Activated CD8-positive, alpha-beta memory T cell treated with anti-CD3 and anti-CD28 coated beads, Interleukin-2, amount 50 U/mL, for 24 hours (primary cell): ENCODE data around the gene LPCAT4.
"Not testable (repeated sequence)": the region's sequence is repeated elsewhere in the genome, so short reads cannot be mapped to it uniquely, and the experiment has no call there.

Experiments used
- DNase-seq: peaks from one replicate; pipeline ENCODE4 v3.0.0-alpha.2; 2020; ENCODE audit errors: extremely low read depth

LPCAT4 gene, protein sequence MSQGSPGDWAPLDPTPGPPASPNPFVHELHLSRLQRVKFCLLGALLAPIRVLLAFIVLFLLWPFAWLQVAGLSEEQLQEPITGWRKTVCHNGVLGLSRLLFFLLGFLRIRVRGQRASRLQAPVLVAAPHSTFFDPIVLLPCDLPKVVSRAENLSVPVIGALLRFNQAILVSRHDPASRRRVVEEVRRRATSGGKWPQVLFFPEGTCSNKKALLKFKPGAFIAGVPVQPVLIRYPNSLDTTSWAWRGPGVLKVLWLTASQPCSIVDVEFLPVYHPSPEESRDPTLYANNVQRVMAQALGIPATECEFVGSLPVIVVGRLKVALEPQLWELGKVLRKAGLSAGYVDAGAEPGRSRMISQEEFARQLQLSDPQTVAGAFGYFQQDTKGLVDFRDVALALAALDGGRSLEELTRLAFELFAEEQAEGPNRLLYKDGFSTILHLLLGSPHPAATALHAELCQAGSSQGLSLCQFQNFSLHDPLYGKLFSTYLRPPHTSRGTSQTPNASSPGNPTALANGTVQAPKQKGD

DNA sequence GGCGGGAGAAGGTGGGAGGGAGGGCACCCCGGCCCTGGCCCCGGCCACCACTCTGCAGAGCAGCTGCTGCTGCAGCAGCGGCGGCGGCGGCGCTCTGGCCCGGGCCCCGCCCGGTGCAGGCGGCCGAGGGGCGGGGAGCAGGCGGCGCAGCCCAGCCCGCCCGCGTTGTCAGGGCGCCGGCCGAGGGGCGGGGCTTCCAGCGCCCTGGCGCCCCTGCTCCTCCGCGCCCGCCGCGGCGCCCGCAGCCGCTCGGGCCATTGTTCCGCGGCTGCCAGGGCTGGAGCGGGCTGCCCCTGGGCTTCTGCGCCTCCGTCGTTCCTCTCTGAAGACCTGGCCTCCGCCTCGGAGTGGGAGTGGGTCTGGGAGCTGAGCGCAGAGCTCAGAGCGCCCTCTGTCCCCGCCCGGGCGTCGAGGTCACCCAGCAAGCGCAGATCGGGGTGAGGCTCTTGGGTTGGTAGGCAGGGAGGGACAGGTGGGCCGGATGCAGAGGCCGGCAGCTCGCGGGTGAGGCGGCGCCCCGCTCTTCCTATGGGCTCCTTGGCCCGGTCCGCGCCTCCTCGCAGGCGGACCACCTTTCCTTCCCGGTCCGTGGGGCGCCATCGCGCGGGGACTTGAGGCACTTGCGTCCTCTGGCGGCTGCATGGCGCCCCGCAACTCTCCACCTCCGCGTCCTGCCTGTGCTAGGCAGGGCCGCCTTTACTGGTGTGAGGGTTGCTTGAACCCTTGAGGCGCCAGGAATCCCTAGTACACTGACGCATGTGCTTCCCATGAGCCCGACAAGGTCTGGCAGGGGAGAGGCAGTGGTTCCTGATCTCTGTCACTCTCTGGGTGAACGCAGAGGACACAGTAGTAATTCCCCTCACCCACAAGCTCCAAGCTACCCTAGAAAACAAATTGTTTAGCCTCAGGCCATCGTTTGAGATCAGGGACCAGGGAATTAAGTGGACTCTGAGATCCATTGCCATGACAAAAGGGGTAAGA is at the start of gene LPCAT4:
Gene LPCAT4 (minus strand): TSS at position 96 of the 981 bp plus-strand sequence. CDS start 96 bp downstream, outside the sequence.
- DNase-seq = peak; percentile 66

DNA sequence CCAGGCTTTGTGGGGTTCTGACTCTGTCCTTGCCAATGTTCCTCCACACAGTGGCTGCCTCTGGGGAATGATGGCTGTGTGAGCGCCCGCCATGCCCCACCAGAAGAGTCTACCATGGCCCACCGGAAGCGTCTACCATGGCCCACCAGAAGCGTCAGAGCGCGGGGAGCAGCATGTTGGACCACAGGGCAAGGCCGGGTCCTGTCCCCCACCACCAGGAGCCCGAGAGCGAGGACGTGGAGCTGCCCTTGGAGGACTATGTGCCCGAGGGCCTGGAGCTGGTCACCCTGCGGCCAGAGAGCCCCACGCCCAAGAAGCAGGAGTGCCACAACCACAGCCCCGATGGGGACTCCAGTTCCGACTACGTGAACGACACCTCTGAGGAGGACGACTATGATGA is 42.5 kb upstream of the LPCAT4 start:
- DNase-seq = not testable (repeated sequence)

DNA sequence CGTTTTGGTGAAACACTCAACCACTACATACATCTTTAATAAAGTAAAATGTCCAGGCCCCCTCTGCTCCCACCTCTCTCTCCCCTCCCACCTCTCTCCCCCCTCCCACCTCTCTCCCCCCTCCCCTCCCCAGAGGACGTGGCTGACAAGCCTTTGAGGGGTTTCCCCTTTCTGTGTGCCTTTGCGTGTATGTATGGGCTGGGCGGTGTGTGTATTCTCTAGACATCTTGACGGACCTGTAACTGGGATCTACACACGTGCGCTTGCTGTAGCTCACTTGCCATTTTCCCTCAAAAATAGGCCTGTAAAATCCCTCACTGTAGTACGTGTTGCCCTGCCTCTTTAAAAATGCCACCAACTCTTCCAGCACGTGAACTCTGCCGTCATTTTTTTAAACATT is 42.0 kb upstream of the LPCAT4 start:
- DNase-seq = not testable (repeated sequence)

DNA sequence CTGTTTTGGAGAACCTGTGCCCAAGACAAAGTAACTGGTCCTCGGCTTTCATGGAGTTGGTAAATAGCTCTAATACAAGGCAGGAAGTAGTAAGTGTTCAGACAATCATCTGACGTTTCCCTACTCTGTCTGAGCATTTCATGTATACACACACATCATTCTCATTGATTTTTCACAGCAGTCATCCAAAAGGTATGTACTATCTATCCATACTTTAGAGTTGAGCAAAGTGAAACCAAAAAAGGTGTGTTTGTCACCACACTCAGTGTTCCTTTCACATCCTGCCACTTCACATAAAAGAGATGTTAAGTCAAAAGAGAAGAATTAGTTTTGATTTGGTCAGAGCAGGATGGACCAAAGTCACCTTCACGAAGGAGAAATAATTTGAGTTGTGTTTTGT is 36.9 kb upstream of the LPCAT4 start:
- DNase-seq = not testable (repeated sequence)

DNA sequence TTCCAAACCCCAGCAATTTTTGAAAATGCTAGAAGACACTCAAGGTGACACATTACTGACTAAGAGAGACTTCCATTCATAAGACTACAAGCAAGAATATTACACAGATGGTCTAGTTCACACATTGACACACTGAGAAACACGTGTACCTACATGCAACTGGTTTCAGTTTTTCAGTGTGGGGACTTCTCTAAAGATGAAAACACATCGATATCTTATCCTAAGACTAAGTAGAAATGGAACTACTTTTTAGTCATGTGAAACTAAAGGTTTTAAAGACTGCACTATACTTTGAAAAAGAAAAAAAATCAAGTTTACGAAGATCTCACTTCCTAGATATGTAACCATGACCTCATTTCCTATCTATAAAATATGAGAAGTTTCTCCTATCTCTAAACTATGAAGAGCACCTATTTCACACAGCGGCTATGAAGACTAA is 36.2 kb upstream of the LPCAT4 start:
- DNase-seq = not testable (repeated sequence)

DNA sequence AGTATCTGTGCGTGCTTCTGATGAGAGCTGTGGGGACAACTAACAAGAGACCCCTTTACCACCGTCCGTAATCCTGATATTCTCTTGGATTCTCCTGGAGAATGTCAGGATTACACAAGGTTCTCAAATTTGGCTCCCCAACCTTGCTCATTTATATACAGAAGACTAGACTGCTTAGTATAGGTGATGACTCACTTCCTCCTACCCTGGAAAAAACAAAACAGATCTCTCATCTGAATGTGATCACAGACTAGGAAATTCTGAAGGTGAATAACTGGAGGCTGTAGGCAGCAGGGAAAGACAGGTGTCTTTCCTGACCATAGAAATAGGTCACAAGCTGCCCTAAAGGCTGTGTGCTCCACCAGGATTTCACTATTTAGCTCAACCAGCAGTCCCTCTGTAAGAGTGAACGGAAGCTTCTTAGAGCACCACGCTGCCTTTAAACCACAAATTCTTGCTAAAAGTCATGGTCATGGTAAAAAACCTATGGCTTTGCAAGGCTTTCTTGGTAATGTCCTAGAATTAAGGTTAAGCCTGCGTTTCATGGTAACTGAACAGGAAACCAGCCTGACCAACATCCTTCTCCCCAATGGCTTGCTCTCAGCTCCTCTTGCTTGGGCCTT is 30.8 kb upstream of the LPCAT4 start:
- not testable (repeated sequence) for DNase-seq

DNA sequence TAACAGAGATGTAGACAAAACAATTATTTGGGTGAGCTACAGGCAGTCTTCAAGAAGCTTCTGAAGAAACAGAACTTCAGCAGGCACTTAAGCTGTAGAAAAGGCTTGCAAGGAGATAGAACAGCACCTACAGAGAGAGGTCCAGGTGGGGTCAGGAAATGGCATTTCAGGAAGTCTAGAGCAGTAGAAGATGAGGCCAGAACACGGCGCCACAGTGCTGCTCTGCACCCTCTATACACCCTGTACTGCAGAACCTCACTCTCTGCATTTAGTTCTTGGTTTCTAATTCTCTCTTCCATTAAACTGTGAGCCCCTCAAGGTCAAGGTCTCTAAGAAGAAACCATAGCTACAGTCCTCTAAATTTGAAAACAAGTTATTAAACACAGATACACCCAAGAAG is 26.0 kb upstream of the LPCAT4 start:
- DNase-seq = not testable (repeated sequence)

DNA sequence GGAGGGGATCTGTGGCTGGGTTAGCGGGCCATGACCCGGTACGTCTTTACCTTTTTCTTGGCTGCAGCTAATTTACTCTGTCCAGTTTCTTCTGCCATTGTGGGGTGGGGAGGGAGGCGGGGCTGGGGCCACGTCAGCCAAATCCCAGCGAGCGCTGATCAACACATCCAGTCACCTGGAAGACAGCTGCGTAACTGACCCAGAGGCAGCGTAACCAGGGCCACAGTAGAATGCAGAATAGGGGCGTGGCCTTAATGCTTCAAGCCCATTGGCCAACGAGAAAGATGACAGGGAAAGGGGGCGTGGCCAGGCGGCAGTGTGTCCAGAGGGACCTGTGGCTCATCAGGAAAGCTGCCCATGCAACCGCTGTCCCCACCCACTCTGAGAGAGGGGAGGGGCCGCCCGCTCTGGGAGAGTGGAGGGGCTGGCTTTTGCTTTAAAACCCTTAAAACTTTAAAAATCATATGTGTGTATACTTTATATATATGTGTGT is 22.6 kb upstream of the LPCAT4 start:
- not testable (repeated sequence) for DNase-seq

DNA sequence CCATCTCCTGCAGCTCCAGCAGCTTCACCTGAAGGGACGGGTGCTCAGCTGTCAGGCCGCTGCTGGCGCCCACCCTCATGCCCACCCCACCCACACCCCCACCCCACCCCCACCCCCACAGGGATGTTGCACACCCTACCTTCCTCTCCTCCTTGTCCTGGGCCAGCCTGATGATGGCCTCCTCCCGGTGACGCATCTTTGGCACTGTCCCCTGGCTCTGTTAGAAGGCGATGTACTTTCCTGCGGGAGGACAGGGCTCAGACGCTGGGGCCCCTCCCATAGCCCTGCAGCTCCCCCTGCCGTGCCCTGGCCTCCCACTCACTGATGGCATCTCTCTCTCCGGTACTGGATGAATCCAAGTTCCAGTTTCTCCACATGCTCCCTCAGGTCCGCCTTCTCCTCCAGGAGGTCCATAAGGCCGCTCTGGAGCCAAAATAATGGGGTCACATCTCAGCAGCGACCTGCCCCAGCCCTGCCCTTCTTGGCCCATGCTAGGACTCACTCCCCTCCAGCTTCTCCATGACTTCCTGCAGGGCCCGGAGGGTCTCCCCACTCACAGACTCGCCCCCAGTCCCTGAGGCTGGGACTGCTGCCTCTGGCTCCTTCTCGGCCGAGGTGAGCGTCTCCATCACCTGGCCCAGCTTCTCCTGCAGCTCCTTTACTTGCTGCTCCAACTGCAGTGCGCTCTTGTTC is 15.0 kb upstream of the LPCAT4 start:
- not testable (repeated sequence) for DNase-seq

DNA sequence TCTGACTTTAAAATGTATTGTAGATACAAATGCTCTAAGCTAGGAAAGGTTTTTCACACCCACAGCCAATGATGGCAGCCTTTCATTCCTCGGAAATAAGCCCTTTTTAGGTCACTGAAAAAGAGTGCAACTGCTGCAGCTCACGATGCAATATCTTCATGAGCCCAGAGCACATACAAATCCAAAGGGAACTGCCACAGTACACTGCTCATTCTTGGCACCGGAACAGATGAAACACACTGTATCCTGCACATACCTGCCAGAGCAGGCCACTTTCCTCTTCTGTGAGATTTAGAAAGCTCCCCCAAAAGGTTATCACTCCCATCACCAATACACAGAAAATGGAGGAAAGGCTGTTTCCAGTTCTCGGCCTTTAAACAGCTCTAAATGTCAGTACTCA is 13.5 kb upstream of the LPCAT4 start:
- DNase-seq = not testable (repeated sequence)

DNA sequence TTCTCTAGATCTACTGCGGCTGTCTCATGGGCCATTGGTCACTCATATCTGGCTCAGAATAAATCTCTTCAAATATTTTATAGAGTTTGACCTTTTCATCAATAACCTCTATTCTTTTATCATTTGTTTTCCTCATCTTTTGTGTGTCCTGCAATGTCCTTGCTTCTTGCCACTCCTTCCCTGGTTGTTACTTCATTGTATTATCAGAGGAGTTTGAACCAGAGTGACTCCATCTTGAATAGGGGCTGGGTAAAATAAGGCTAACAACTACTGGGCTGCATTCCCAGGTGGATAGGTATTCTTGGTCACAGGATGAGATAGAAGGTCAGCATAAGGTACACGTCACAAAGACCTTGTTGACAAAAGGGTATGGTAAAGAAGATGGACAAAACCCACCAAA is 9.9 kb upstream of the LPCAT4 start:
- DNase-seq = no peak

DNA sequence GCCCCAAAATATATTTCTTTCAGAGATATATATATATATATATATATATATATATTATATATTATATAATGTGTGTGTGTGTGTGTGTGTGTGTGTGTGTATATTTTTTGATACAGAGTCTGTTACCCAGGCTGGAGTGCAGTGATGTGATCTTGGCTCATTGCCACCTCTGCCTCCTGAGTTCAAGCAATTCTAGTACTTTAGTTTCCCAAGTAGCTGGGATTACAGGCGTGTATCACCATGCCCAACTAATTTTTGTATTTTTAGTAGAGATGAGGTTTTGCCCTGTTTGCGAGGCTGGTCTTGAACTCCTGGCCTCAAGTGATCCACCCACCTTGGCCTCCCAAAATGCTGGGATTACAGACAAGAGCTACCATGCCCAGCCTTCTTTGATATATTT is 8.5 kb upstream of the LPCAT4 start:
- not testable (repeated sequence) for DNase-seq

DNA sequence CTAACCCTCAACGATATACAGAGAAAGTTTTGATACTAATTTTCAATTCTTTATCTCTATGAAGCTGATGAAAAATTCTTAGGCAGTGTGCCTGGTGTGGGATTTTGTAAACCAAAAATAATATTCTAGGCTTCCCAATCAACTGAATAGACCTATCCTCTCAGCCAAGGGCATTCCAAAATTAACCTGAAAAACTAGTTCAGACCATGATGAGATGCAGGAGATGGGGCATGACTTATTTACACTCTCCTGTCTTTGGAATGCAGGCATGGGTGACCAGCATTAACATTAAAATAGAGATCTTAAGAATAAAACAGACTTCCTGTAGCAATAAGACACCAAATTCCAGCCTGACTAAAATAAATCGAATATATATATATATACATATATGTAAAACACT is 7.8 kb upstream of the LPCAT4 start:
- no peak for DNase-seq

DNA sequence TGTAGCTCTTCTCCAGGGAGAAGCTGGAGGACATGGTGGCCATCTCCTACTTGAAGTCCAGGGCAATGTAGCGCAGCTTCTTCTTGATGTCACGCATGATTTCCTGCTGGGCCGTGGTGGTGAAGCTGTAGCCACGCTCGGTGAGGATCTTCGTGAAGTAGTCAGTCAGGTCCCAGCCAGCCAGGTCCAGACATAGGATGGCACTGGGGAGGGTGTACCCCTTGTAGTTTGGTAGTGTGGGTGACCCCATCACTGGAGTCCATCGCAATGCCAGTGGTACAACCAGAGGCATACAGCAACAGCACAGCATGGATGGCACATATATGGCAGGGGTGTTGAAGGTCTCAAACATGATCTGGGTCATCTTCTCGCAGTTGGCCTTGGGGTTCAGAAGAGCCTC is 7.0 kb upstream of the LPCAT4 start:
- no peak for DNase-seq

DNA sequence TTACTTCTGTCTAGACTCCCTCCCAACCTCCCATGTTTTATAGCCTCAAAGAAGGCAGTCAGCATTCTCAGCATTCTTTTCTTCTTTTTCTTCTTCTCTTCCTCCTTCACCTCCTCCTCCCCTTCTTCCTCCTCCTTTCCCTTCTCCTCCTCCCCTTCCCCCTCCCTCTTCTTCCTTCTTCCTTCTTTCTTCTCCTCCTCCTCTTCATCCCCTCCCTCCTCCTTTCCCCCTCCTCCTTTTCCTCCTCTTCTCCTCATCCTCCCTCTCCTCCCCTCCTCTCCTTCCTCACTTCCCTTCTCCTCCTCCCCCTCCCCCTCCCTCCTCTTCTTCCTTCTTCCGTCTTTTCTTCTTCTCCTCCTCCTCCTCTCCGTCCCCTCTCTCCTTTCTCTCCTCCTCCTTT is 3.6 kb upstream of the LPCAT4 start:
- no peak for DNase-seq

DNA sequence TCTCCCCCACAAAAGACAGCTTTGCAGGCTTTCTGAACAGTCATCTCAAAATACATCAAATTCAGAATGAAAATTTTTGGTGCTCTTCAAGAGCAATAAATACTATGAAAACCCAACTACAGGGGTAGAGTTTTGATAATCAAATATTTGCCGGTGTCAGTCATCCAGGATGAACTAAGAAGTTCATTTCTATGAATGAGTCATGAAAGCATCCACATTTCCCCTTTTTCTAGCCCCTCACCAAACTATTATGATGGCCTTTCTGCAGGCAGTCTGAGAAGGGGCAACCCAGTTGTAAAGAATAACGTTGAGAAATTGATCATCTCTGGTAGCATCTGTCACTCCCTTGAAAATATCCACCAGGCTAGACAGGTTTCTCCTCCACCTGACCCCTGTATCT is 3.1 kb upstream of the LPCAT4 start:
- no peak for DNase-seq

DNA sequence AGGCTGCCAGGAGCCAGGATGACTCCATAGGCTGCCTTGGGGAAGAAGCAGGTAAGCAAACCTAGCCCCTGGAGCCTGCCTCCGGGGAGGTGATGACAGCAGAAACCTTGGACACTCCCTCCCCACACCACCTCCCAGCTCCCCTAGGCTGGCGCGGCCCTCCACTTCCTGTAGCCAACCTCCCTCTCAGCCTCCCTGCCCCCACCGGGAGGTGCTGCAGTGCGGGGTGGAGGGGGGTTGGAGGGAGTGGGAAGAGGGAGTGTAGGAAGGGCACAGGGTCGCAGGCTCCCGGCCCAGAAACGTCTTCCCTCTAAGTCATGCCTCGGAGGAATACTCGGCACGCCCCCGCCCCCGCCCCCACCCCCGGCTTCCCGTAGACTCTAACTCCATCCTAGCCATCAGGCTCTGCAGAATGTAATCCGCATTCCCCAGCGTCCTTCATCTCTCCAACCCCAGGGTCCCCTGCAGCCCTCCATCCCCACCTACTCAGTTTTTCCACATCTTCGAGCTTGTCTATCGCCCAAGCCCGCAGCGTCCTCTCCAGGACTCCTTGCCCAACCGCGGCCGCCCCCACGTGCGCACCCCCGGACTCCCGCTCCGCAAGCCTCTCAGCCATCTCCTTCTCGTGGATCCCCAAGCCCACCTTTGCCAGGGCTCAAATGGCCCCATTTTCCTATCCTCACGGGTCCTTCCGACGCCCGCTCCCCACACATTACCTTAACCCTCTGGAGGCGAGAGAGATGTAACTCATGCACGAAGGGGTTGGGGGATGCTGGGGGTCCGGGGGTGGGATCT is 528 bp downstream of the LPCAT4 start:
- no peak for DNase-seq

DNA sequence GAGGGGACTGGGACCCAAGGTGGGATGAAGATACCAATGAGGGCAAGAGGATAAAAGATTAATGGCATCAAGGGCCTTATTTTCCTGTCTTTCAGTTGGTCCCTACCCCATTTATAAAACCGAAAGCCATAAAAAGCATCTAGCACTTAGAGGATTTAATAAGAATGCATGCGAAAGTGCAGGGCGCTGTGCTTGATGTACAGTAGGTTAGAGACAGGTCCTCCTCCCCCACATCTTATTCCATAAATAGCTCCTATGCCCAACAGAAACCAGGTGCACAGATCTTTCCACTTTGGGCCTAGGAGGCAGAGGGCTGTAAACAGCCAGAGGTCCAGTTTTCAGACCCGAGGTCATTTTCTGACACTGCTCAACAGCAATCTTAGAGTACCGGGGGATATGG is 1.2 kb downstream of the LPCAT4 start:
- DNase-seq = no peak

DNA sequence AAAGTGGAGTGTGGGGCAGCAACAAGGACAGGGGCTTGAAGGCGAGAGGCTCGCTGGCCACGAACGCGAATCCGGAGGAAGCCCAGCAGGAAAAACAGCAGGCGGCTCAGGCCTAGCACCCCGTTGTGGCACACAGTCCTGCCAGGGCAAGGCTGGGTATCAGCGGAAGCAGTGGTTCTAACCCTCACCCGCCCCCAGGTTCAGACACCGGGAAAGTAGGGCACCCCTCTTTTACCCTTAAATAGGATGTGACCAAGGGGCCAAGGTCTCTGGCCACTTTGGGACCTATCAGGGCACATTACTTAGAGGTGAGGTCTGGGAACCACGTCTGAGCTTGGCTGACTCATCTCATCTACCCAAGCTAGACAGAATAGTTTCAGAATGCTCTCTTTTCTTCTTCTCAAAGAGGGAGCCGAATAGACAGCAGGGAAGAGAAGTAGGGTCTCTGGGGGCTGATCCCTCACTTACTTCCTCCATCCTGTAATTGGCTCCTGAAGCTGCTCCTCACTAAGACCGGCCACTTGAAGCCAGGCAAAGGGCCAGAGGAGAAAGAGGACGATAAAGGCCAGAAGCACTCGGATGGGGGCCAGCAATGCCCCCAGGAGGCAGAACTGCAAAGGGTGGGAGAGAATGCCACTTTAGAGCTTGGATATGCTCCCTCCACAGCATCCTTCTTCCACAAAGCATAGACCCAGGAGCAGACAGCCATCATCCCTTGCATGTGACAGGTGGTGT is 1.7 kb downstream of the LPCAT4 start:
- no peak for DNase-seq
